ENCODE data around the gene PRR14L. TPM values are rescaled to one million over a fixed set of nuclear protein-coding genes. Genes with fewer than 3 reads are reported as not detected.

The PRR14L gene
- total RNA-seq, 4 donors from 2014 or later: 37.0 to 53.7 (median 49.2) TPM

- intact Hi-C loops (cut with DNase I; ENCODE audit: low total_unique reads) (no loop called here), in situ Hi-C loops (cut with MboI; ENCODE audit: low pct_ligation_motif_present in 1 of 4, low pct_unique_long_range_greater_than_20kb in 1 of 4, low sequenced_read_pairs in 3 of 4) (loop anchor here in 3 of 4 donors (5.0 to 25.0 kb wide), 3 partner anchors 73 to 151 kb away; partner anchors contain the start of genes EIF4ENIF1 (in 1 of the 3) and SFI1 (in 1 of the 3))
- Histone ChIP-seq H3K9me3 (no peaks in the 10 kb centered on the region), H3K4me3 (peak overlapping the region in 2 of 4 donors; percentile 3 to 16), H3K27me3 (no peaks in the 10 kb centered on the region), H3K4me1 (peaks cover 0 to 34% (median 20%) of the 10 kb centered on the region in 4 donors), H3K36me3 (no peaks in the 10 kb centered on the region), H3K27ac (peak overlapping the region; percentile 55 to 63 (median 56))
- no peak for TF ChIP-seq EP300 (IDR thresholded peaks at IDR 0.05; ENCODE audit: low read depth)
- TF ChIP-seq POLR2AphosphoS5 (IDR thresholded peaks at IDR 0.05): no peak
- TF ChIP-seq POLR2A (IDR thresholded peaks at IDR 0.05): no peak
- TF ChIP-seq CTCF (IDR thresholded peaks at IDR 0.05): no peak
- peak; percentile 52 for DNase-seq
- WGBS, 2 donors (ENCODE audit: low coverage in 1 of 2): 63 to 70% methylated on average over 2 to 15 of the region's 15 CpGs
Observed at GRCh38 chr22:31637891-31638618, 111.9 kb downstream of the PRR14L start.

- H3K27ac ChIP-seq: peak overlapping the region; percentile 55 to 63 (median 56)
- peak overlapping the region in 1 of 4 donors; percentile 3 for H3K4me3 ChIP-seq
- TF ChIP-seq POLR2AphosphoS5 (IDR thresholded peaks at IDR 0.05) (peak in 1 of 3 donors; percentile 36), POLR2A (IDR thresholded peaks at IDR 0.05) (no peak), EP300 (IDR thresholded peaks at IDR 0.05; ENCODE audit: low read depth) (no peak)
- no peak for DNase-seq
- in situ Hi-C loops (cut with MboI; ENCODE audit: low pct_ligation_motif_present in 1 of 4, low pct_unique_long_range_greater_than_20kb in 1 of 4, low sequenced_read_pairs in 3 of 4) (loop anchor here in 3 of 4 donors (5.0 to 25.0 kb wide), 3 partner anchors 73 to 150 kb away; partner anchors contain the start of genes EIF4ENIF1 (in 1 of the 3) and SFI1 (in 1 of the 3)), intact Hi-C loops (cut with DNase I; ENCODE audit: low total_unique reads) (no loop called here)
- 59 to 75% methylated on average over 6 to 10 of the region's 10 CpGs for WGBS, 2 donors (ENCODE audit: low coverage in 1 of 2)
- no peaks in the 10 kb centered on the region for H3K9me3 ChIP-seq
- no peaks in the 10 kb centered on the region for H3K27me3 ChIP-seq
- H3K4me1 ChIP-seq: peaks cover 0 to 34% (median 20%) of the 10 kb centered on the region in 4 donors
- H3K36me3 ChIP-seq: no peaks in the 10 kb centered on the region
Observed at GRCh38 chr22:31637447-31637890, 112.5 kb downstream of the PRR14L start.

GRCh38 chr22:31635638-31636306 is 114.2 kb downstream of the PRR14L start:
- no peaks in the 10 kb centered on the region for H3K9me3 ChIP-seq
- peak overlapping the region in 2 of 4 donors; percentile 0 to 14 for H3K27ac ChIP-seq
- intact Hi-C loops (cut with DNase I; ENCODE audit: low total_unique reads): no loop called here
- in situ Hi-C loops (cut with MboI; ENCODE audit: low pct_ligation_motif_present in 1 of 4, low pct_unique_long_range_greater_than_20kb in 1 of 4, low sequenced_read_pairs in 3 of 4): loop anchor here in 3 of 4 donors (5.0 to 25.0 kb wide), 3 partner anchors 71 to 148 kb away; partner anchors contain the start of genes EIF4ENIF1 (in 1 of the 3) and SFI1 (in 1 of the 3)
- TF ChIP-seq POLR2AphosphoS5 (IDR thresholded peaks at IDR 0.05) (no peak), CTCF (IDR thresholded peaks at IDR 0.05) (no peak), EP300 (IDR thresholded peaks at IDR 0.05; ENCODE audit: low read depth) (no peak), POLR2A (IDR thresholded peaks at IDR 0.05) (no peak)
- WGBS, 2 donors (ENCODE audit: low coverage in 1 of 2): 51 to 81% methylated on average over 4 to 13 of the region's 13 CpGs
- peaks cover 0 to 34% (median 28%) of the 10 kb centered on the region in 4 donors for H3K4me1 ChIP-seq
- H3K36me3 ChIP-seq: no peaks in the 10 kb centered on the region
- H3K4me3 ChIP-seq: no peak overlapping the region
- no peaks in the 10 kb centered on the region for H3K27me3 ChIP-seq
- DNase-seq: no peak

- peak overlapping the region; percentile 84 to 89 (median 87) for H3K27ac ChIP-seq
- H3K36me3 ChIP-seq: no peaks in the 10 kb centered on the region
- no peak for TF ChIP-seq POLR2A (IDR thresholded peaks at IDR 0.05)
- no peak for TF ChIP-seq POLR2AphosphoS5 (IDR thresholded peaks at IDR 0.05)
- no peak for TF ChIP-seq CTCF (IDR thresholded peaks at IDR 0.05)
- TF ChIP-seq EP300 (IDR thresholded peaks at IDR 0.05; ENCODE audit: low read depth): no peak
- no peaks in the 10 kb centered on the region for H3K9me3 ChIP-seq
- 80 to 100% methylated on average over 1 to 5 of the region's 9 CpGs for WGBS, 2 donors (ENCODE audit: low coverage in 1 of 2)
- in situ Hi-C loops (cut with MboI; ENCODE audit: low pct_ligation_motif_present in 1 of 4, low pct_unique_long_range_greater_than_20kb in 1 of 4, low sequenced_read_pairs in 3 of 4) (loop anchor here in 3 of 4 donors (5.0 to 25.0 kb wide), 3 partner anchors 67 to 144 kb away; partner anchors contain the start of genes EIF4ENIF1 (in 1 of the 3) and SFI1 (in 1 of the 3)), intact Hi-C loops (cut with DNase I; ENCODE audit: low total_unique reads) (loop anchor here (5.0 kb wide), 1 partner anchor 74 kb away; no protein-coding TSS in a partner anchor)
- peak overlapping the region in 1 of 4 donors; percentile 82 for H3K4me3 ChIP-seq
- peaks cover 12 to 49% (median 37%) of the 10 kb centered on the region in 4 donors for H3K4me1 ChIP-seq
- DNase-seq: no peak
- no peaks in the 10 kb centered on the region for H3K27me3 ChIP-seq
Observed at GRCh38 chr22:31631436-31631835, 118.5 kb downstream of the PRR14L start.

Small RNAs within 50 kb of the gene (small RNA-seq; reads per million reads assigned to genes)
- gene RN7SL20P: 0 reads per million in 4 donors

Other genes starting within 250 kb of the PRR14L start
- 100 to 1,000 TPM in 1 of 4 donors, 10 to 100 TPM in 3; 33.7 to 111 (median 47.7) TPM for gene PISD, start 87.9 kb downstream of the PRR14L start, total RNA-seq
- 10 to 100 TPM; 25.9 to 86.4 (median 45.6) TPM for gene DEPDC5, start 3.9 kb upstream of the PRR14L start, total RNA-seq
- gene YWHAH, start 194.4 kb upstream of the PRR14L start, total RNA-seq: 100 to 1,000 TPM in 2 of 4 donors, 10 to 100 TPM in 2; 83.7 to 155 (median 109) TPM

Data from transverse colon (tissue), 4 donors.